Retinal pigment epithelial cell (primary cell): ENCODE results near the gene SMG5.
"Not testable (repeated sequence)": the region's sequence is repeated elsewhere in the genome, so short reads cannot be mapped to it uniquely, and the experiment has no call there.

Source experiments
- DNase-seq: peaks from one replicate; pipeline ENCODE4 v3.0.0-alpha.2; 2010; ENCODE audit warnings: low read depth
- H3K4me3 ChIP-seq: 2 replicates; pipeline ENCODE4 v1.5.1; 2011; ENCODE audit warnings: mild to moderate bottlenecking, low read length, control low read depth, moderate library complexity
- TF ChIP-seq, protein P1 (sequence below): conservative IDR thresholded peaks from 2 replicates; pipeline ENCODE4 v1.5.1; 2011; ENCODE audit warnings: low read depth, low read length, control low read depth, inconsistent platforms

SMG5 gene, protein sequence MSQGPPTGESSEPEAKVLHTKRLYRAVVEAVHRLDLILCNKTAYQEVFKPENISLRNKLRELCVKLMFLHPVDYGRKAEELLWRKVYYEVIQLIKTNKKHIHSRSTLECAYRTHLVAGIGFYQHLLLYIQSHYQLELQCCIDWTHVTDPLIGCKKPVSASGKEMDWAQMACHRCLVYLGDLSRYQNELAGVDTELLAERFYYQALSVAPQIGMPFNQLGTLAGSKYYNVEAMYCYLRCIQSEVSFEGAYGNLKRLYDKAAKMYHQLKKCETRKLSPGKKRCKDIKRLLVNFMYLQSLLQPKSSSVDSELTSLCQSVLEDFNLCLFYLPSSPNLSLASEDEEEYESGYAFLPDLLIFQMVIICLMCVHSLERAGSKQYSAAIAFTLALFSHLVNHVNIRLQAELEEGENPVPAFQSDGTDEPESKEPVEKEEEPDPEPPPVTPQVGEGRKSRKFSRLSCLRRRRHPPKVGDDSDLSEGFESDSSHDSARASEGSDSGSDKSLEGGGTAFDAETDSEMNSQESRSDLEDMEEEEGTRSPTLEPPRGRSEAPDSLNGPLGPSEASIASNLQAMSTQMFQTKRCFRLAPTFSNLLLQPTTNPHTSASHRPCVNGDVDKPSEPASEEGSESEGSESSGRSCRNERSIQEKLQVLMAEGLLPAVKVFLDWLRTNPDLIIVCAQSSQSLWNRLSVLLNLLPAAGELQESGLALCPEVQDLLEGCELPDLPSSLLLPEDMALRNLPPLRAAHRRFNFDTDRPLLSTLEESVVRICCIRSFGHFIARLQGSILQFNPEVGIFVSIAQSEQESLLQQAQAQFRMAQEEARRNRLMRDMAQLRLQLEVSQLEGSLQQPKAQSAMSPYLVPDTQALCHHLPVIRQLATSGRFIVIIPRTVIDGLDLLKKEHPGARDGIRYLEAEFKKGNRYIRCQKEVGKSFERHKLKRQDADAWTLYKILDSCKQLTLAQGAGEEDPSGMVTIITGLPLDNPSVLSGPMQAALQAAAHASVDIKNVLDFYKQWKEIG

DNA sequence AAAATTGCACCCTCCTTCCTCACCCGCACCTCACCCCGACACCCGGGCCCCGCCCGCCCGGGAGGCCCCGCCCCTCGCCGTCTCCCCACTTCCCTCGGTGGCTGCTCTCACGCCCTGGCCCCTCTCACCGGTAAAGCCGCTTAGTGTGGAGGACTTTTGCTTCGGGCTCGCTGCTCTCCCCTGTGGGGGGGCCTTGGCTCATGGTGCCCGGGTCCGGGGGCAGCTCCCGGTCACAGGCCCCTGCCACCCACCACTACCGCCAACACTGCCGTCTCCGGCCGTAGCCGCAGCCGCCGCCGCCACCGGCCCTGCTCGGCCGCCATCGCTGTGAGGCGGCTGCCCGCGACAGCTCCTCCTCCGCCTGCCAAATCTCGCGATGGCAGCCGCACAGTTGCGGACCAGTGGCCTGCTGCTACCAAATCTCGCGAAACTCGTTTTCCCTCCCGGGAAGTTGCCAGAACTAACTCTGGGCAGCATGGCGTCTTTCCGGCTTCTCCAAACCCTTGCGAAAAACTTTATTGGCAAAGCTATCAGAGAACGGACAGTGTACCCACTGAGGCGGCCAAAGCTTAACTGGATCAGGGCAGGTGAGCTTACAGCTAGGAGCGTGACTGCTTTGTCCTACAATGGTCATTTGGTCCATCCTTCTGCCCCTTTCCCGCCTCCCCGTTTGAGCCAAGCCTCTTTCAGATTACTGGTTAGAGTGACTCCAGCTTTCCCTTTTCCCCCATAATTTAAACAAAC lies at the start of gene SMG5:
Gene SMG5, minus strand, starts transcription at position 347 of the 744 bp plus-strand sequence. Its CDS starts 145 bp downstream, at position 202.
- TF ChIP-seq, protein P1, sequence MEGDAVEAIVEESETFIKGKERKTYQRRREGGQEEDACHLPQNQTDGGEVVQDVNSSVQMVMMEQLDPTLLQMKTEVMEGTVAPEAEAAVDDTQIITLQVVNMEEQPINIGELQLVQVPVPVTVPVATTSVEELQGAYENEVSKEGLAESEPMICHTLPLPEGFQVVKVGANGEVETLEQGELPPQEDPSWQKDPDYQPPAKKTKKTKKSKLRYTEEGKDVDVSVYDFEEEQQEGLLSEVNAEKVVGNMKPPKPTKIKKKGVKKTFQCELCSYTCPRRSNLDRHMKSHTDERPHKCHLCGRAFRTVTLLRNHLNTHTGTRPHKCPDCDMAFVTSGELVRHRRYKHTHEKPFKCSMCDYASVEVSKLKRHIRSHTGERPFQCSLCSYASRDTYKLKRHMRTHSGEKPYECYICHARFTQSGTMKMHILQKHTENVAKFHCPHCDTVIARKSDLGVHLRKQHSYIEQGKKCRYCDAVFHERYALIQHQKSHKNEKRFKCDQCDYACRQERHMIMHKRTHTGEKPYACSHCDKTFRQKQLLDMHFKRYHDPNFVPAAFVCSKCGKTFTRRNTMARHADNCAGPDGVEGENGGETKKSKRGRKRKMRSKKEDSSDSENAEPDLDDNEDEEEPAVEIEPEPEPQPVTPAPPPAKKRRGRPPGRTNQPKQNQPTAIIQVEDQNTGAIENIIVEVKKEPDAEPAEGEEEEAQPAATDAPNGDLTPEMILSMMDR: no peak
- peak within 1 kb of the TSS; percentile 81 for H3K4me3 ChIP-seq

DNA sequence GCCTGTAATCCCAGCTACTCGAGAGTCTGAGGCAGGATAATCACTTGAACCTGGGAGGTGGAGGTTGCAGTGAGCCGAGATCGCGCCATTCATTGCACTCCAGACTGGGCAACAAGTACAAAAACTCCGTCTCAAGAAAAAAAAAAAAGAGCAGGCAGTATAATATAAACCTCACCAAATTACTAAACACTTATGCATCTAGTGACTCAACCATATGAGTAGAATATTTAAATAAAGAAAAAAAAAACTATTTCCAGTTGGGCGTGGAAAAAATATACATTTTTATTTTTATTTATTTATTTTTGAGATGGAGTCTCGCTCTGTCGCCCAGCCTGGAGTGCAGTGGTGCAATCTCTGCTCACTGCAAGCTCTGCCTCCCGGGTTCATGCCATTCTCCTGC lies 40.6 kb upstream of the SMG5 start:
- not testable (repeated sequence) for DNase-seq

More for the DNA sequence above, at the start of gene SMG5:
- DNase-seq: peak; percentile 97

DNA sequence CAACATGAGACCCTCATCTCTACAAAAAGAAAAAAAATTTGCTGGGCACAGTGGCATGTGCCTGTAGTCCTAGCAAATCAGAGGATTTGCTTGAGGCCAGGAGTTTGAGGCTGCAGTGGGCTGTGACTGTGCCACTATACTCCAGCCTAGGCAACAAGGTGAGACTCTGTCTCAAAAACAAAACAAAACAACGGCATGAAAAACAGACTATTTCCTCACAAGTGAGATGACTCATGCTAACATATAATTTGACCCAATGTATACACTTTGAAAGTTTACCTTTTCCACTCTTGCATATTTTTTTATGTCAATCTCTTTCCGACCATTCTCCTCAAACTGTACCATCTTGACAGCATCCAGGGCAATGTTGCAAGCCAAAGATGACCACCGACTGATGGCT lies 37.9 kb upstream of the SMG5 start:
- TF ChIP-seq, protein P1: no peak
- DNase-seq: no peak
- no peak overlapping the region for H3K4me3 ChIP-seq

More for the DNA sequence above, 40.6 kb upstream of the SMG5 start:
- not testable (repeated sequence) for H3K4me3 ChIP-seq

DNA sequence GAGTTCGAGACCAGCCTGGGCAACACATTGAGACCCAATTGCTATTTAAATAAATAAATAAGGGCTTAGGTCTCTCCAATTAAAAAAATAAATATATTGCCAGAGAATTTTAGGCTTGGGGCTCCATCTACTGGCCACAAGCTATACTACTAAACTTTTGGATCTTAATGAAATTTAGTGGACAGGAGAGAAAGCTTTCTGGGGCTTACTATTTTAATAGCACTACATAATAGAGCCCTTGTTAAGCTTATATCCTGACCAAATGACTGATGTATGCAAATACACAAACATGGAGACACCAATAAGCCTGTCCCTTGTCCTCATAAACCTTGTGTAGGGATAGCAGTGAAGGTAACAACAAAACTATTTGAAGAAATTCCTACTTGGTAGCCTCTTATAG lies 37.0 kb upstream of the SMG5 start:
- TF ChIP-seq, protein P1: peak; percentile 68
- no peak overlapping the region for H3K4me3 ChIP-seq
- no peak for DNase-seq

DNA sequence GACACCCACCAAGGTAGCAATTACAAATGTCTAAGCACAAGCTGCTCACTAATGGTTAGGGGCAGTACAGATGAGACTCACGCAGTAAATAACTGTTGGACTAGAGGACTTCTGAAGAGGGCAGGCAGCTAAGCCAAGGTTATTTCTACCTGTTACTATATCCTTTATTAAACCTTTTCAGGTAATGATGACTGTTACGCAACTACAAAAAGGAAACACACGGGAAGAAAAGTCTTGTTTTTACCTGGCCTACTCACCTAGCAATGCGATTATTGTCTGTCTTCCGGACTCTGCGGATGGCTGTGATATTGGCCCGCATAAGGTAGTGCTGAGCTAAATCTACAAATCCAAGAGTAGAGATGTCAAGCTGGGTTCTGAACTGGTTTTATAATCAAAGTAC lies 34.3 kb upstream of the SMG5 start:
- DNase-seq: no peak

DNA sequence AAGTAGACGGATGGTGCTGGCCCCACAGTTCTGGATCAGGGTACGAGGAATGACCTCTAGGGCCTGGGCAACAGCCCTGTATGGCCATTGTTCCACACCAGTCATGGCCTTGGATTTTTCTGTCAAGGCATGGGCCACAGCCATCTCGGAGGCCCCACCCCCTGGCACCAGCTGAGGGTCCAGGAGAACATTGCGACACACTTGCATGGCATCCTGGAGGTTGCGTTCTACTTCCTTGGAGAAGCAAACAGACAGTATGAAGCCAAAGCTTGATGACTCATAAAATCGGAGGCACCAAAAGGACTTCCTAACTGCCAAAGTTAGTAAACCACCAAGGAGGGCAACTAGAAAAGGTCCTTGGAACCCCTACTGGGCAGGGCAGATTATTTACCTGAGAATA lies 28.3 kb upstream of the SMG5 start:
- no peak overlapping the region for H3K4me3 ChIP-seq
- DNase-seq: no peak
- TF ChIP-seq, protein P1: no peak

More for the DNA sequence above, 34.3 kb upstream of the SMG5 start:
- H3K4me3 ChIP-seq: no peak overlapping the region
- TF ChIP-seq, protein P1: no peak

DNA sequence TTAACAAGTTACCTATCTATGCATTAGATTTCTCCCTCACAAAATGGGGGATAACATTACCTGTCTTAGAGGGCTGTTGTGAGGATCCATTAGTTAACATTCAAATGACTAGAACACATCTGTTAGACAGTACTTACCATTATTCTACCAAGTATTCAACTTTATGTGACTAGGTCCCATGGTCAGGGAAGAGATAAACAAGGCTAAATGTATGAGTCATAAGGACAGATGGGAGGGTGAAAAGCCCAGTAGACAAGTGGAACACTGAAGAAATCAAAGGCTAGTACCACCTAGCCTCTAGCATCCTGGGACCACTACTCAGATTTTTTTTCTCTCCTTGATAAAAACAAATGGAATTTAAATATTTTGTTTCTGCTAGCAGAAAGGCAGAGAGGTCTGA lies 25.5 kb upstream of the SMG5 start:
- TF ChIP-seq, protein P1: no peak
- no peak overlapping the region for H3K4me3 ChIP-seq

More for the DNA sequence above, 25.5 kb upstream of the SMG5 start:
- DNase-seq: no peak
